Hepatocyte (in vitro differentiated cells): ENCODE measurements around the gene GRIK1.

ENCODE experiments used
- EZH2 ChIP-seq: fragments of 200-600 bp; sonication (generic); IDR thresholded peaks from 2 replicates; pipeline ENCODE4 v1.6.1; 2016; ENCODE audit warnings: antibody characterized with exemption, mild to moderate bottlenecking, borderline replicate concordance
- EZH2phosphoT487 ChIP-seq: fragments of 200-600 bp; sonication (generic); IDR thresholded peaks from one replicate; pipeline ENCODE4 v1.6.1; 2018; ENCODE audit warnings: antibody characterized with exemption, mild to moderate bottlenecking, low read depth, moderate library complexity; ENCODE audit not compliant: unreplicated experiment, severe bottlenecking
- TF ChIP-seq, protein P1 (sequence below): fragments of 200-600 bp; sonication (generic); IDR thresholded peaks from 2 replicates; pipeline ENCODE4 v1.5.1; 2016; ENCODE audit warnings: antibody characterized with exemption, mild to moderate bottlenecking; ENCODE audit not compliant: poor library complexity

DNA sequence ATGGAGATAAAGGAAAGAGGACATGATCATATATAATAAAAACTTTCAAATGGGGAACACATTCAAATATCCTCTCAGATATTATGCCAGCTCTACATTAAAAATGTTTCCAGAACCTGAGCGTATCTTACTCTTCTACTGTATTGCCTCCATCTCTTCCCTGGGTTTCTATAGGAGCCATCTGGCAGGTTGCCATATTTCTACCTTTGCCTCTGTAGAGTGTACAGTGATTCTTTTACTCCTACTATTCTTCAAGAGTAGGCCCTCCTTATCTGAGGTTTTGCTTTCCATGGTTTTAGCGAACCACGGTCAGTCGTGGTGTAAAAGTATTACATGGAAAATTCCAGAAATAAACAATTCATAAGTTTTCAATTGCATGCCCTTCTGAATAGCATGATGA lies 259.5 kb downstream of the GRIK1 start:
- TF ChIP-seq, protein P1, sequence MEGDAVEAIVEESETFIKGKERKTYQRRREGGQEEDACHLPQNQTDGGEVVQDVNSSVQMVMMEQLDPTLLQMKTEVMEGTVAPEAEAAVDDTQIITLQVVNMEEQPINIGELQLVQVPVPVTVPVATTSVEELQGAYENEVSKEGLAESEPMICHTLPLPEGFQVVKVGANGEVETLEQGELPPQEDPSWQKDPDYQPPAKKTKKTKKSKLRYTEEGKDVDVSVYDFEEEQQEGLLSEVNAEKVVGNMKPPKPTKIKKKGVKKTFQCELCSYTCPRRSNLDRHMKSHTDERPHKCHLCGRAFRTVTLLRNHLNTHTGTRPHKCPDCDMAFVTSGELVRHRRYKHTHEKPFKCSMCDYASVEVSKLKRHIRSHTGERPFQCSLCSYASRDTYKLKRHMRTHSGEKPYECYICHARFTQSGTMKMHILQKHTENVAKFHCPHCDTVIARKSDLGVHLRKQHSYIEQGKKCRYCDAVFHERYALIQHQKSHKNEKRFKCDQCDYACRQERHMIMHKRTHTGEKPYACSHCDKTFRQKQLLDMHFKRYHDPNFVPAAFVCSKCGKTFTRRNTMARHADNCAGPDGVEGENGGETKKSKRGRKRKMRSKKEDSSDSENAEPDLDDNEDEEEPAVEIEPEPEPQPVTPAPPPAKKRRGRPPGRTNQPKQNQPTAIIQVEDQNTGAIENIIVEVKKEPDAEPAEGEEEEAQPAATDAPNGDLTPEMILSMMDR: no peak
- no peak for TF ChIP-seq EZH2phosphoT487
- TF ChIP-seq EZH2: no peak
